Osteocyte (in vitro differentiated cells): ENCODE measurements around the gene BBS5. TPM values are rescaled to one million over a fixed set of nuclear protein-coding genes. Genes with fewer than 3 reads are reported as not detected.
"Not testable (repeated sequence)": the region's sequence is repeated elsewhere in the genome, so short reads cannot be mapped to it uniquely, and the experiment has no call there.

Source experiments
- DNase-seq: peaks from one replicate; pipeline ENCODE4 v3.0.0; 2021; ENCODE audit warnings: mixed read lengths; ENCODE audit not compliant: unreplicated experiment; ENCODE audit errors: extremely low spot score
- H3K27ac Mint-ChIP-seq: one replicate; pipeline ENCODE4 v1.8.0; 2021; ENCODE audit warnings: mild to moderate bottlenecking, mixed read lengths; ENCODE audit not compliant: unreplicated experiment
- H3K27me3 Mint-ChIP-seq: one replicate; pipeline ENCODE4 v1.8.0; 2021; ENCODE audit warnings: mixed read lengths; ENCODE audit not compliant: unreplicated experiment
- H3K36me3 Mint-ChIP-seq: one replicate; pipeline ENCODE4 v1.8.0; 2021; ENCODE audit warnings: mixed read lengths; ENCODE audit not compliant: unreplicated experiment
- H3K4me1 Mint-ChIP-seq: one replicate; pipeline ENCODE4 v1.8.0; 2021; ENCODE audit warnings: mixed read lengths; ENCODE audit not compliant: unreplicated experiment
- H3K4me3 Mint-ChIP-seq: one replicate; pipeline ENCODE4 v1.8.0; 2021; ENCODE audit warnings: mild to moderate bottlenecking, moderate library complexity, mixed read lengths; ENCODE audit not compliant: unreplicated experiment
- H3K9me3 Mint-ChIP-seq: one replicate; pipeline ENCODE4 v1.8.0; 2021; ENCODE audit warnings: mixed read lengths; ENCODE audit not compliant: unreplicated experiment
- CTCF ChIP-seq: fragments of 200-600 bp; sonication (generic); IDR thresholded peaks from 2 replicates; pipeline ENCODE4 v1.5.0; 2021; ENCODE audit warnings: antibody characterized with exemption, mild to moderate bottlenecking, moderate library complexity
- total RNA-seq: library from RNA; stranded (reverse); gene quantifications from 2 replicates; pipeline ENCODE4 v1.2.1, GENCODE V29; 2021

BBS5 gene
- total RNA-seq, 1 donor from 2014 or later = 11.6 TPM

- DNase-seq = no peak
- Mint-ChIP-seq H3K4me3 (no peak overlapping the region), H3K9me3 (no peaks in the 10 kb centered on the region), H3K27ac (no peak overlapping the region), H3K4me1 (no peaks in the 10 kb centered on the region), H3K36me3 (no peaks in the 10 kb centered on the region), H3K27me3 (peaks cover 30% of the 10 kb centered on the region)
- TF ChIP-seq CTCF = no peak
Measured at GRCh38 chr2:169448316-169448715, 31.0 kb upstream of the BBS5 start.

- Mint-ChIP-seq H3K36me3 (no peaks in the 10 kb centered on the region), H3K27me3 (peaks cover 30% of the 10 kb centered on the region), H3K4me3 (no peak overlapping the region), H3K4me1 (no peaks in the 10 kb centered on the region), H3K27ac (no peak overlapping the region), H3K9me3 (no peaks in the 10 kb centered on the region)
- no peak for DNase-seq
- TF ChIP-seq CTCF = no peak
Measured at GRCh38 chr2:169448865-169449264, 30.4 kb upstream of the BBS5 start.

- peaks cover 18% of the 10 kb centered on the region for H3K27me3 Mint-ChIP-seq
- peak; percentile 65 for TF ChIP-seq CTCF
- no peaks in the 10 kb centered on the region for H3K36me3 Mint-ChIP-seq
- no peak overlapping the region for H3K27ac Mint-ChIP-seq
- no peaks in the 10 kb centered on the region for H3K4me1 Mint-ChIP-seq
- no peaks in the 10 kb centered on the region for H3K9me3 Mint-ChIP-seq
- no peak for DNase-seq
- H3K4me3 Mint-ChIP-seq = no peak overlapping the region
Measured at GRCh38 chr2:169452080-169452479, 27.2 kb upstream of the BBS5 start.

- H3K27me3 Mint-ChIP-seq = peaks cover 17% of the 10 kb centered on the region
- H3K36me3 Mint-ChIP-seq, H3K4me1 Mint-ChIP-seq, DNase-seq, H3K4me3 Mint-ChIP-seq, H3K27ac Mint-ChIP-seq, H3K9me3 Mint-ChIP-seq: not testable (repeated sequence)
Measured at GRCh38 chr2:169453044-169453443, 26.2 kb upstream of the BBS5 start.

GRCh38 chr2:169461143-169461542 is 18.2 kb upstream of the BBS5 start:
- Mint-ChIP-seq H3K27ac (no peak overlapping the region), H3K4me3 (no peak overlapping the region), H3K9me3 (peaks cover 3% of the 10 kb centered on the region), H3K36me3 (no peaks in the 10 kb centered on the region), H3K27me3 (peaks cover 10% of the 10 kb centered on the region), H3K4me1 (peaks cover 13% of the 10 kb centered on the region)
- no peak for DNase-seq
- no peak for TF ChIP-seq CTCF
